Neural cell (in vitro differentiated cells): ENCODE measurements around the gene CRTC1. TPM values are rescaled to one million over a fixed set of nuclear protein-coding genes. Genes with fewer than 3 reads are reported as not detected.

ENCODE experiments used
- H2AFZ ChIP-seq: fragments of 200-600, 300-800 bp; sonication (generic), shearing (Covaris generic); 2 replicates; pipeline ENCODE4 v1.6.0; 2014; ENCODE audit warnings: low read depth, mild to moderate bottlenecking, antibody characterized with exemption, low read length, moderate library complexity
- H3F3A ChIP-seq: fragments of 200-600 bp; shearing (Covaris generic); 2 replicates; pipeline ENCODE4 v1.6.1; 2016; ENCODE audit warnings: mild to moderate bottlenecking, moderate library complexity, mixed read lengths, antibody characterized with exemption, low read length; ENCODE audit not compliant: insufficient read depth, poor library complexity, severe bottlenecking
- H3K27ac ChIP-seq: fragments of 200-600, 300-800 bp; sonication (generic), shearing (Covaris generic); 2 replicates; pipeline ENCODE4 v1.5.1; 2014; ENCODE audit warnings: mild to moderate bottlenecking, low read length, moderate library complexity
- H3K27me3 ChIP-seq: fragments of 300-800, 200-600 bp; sonication (generic), shearing (Covaris generic); 2 replicates; pipeline ENCODE4 v1.6.0; 2014; ENCODE audit warnings: mild to moderate bottlenecking, low read depth, low read length, moderate library complexity; ENCODE audit not compliant: insufficient read depth
- H3K36me3 ChIP-seq: fragments of 300-800, 200-600 bp; sonication (generic), shearing (Covaris generic); 2 replicates; pipeline ENCODE4 v1.5.1; 2014; ENCODE audit warnings: mild to moderate bottlenecking, antibody characterized with exemption, low read length, moderate library complexity; ENCODE audit not compliant: insufficient read depth
- H3K4me2 ChIP-seq: fragments of 300-800, 200-600 bp; sonication (generic), shearing (Covaris generic); 2 replicates; pipeline ENCODE4 v1.6.0; 2014; ENCODE audit warnings: mild to moderate bottlenecking, low read length
- H3K4me3 ChIP-seq: fragments of 300-800, 200-600 bp; sonication (generic), shearing (Covaris generic); 2 replicates; pipeline ENCODE4 v1.5.1; 2014; ENCODE audit warnings: mild to moderate bottlenecking, low read length, moderate library complexity
- H3K79me2 ChIP-seq: fragments of 200-600 bp; shearing (Covaris generic); replicated peaks from 2 replicates; pipeline ENCODE4 v1.6.0; 2014; ENCODE audit warnings: mild to moderate bottlenecking, low read length, moderate library complexity; ENCODE audit not compliant: insufficient read depth
- H3K9ac ChIP-seq: fragments of 300-800, 200-600 bp; sonication (generic), shearing (Covaris generic); 2 replicates; pipeline ENCODE4 v1.6.1; 2016; ENCODE audit warnings: mild to moderate bottlenecking, low read length, mixed read lengths
- H3K9me2 ChIP-seq: fragments of 200-600 bp; shearing (Covaris generic); 2 replicates; pipeline ENCODE4 v1.6.1; 2016; ENCODE audit warnings: mild to moderate bottlenecking, low read length, mixed read lengths; ENCODE audit not compliant: insufficient read depth
- H3K9me3 ChIP-seq: fragments of 200-600, 300-800 bp; sonication (generic), shearing (Covaris generic); 2 replicates; pipeline ENCODE4 v1.6.1; 2016; ENCODE audit warnings: mild to moderate bottlenecking, mixed run types, low read length, moderate library complexity, mixed read lengths
- H4K20me1 ChIP-seq: fragments of 200-600 bp; shearing (Covaris generic); 2 replicates; pipeline ENCODE4 v1.6.1; 2016; ENCODE audit warnings: mild to moderate bottlenecking, mixed run types; ENCODE audit not compliant: insufficient read depth
- EP300 ChIP-seq: fragments of 450-650 bp; conservative IDR thresholded peaks from 2 replicates; pipeline ENCODE4 v1.6.1; 2014; ENCODE audit warnings: antibody characterized with exemption, mild to moderate bottlenecking, moderate library complexity; ENCODE audit not compliant: poor library complexity, severe bottlenecking
- EZH2 ChIP-seq: fragments of 200-600, 300-800 bp; shearing (Covaris generic), sonication (generic); IDR thresholded peaks from 2 replicates; pipeline ENCODE4 v1.6.1; 2014; ENCODE audit warnings: antibody characterized with exemption, low read length, borderline replicate concordance, mild to moderate bottlenecking; ENCODE audit not compliant: insufficient read depth, poor library complexity, severe bottlenecking
- MXI1 ChIP-seq: fragments of 450-650 bp; conservative IDR thresholded peaks from 2 replicates; pipeline ENCODE4 v1.6.1; 2014; ENCODE audit warnings: antibody characterized with exemption, mild to moderate bottlenecking; ENCODE audit not compliant: poor library complexity, severe bottlenecking
- POLR2AphosphoS5 ChIP-seq: IDR thresholded peaks from 2 replicates; pipeline ENCODE4 v1.6.1; 2012
- RAD21 ChIP-seq: fragments of 450-650 bp; conservative IDR thresholded peaks from 2 replicates; pipeline ENCODE4 v1.6.1; 2014; ENCODE audit warnings: antibody characterized with exemption, mild to moderate bottlenecking, moderate library complexity
- SMC3 ChIP-seq: fragments of 450-650 bp; conservative IDR thresholded peaks from 2 replicates; pipeline ENCODE4 v1.6.1; 2014; ENCODE audit warnings: antibody characterized with exemption, mild to moderate bottlenecking, moderate library complexity; ENCODE audit not compliant: poor library complexity
- TAF1 ChIP-seq: IDR thresholded peaks from 2 replicates; pipeline ENCODE4 v1.6.1; 2012; ENCODE audit warnings: low read depth
- polyA plus RNA-seq: library from polyadenylated mRNA; depleted of rRNA; stranded (reverse); fragments of >200 nt; gene quantifications from 2 replicates; pipeline ENCODE4 v1.2.3, GENCODE V29; 2014
- TF ChIP-seq, protein P1 (sequence below): fragments of 450-650 bp; IDR thresholded peaks from 2 replicates; pipeline ENCODE4 v1.5.1; 2014; ENCODE audit warnings: antibody characterized with exemption, mild to moderate bottlenecking, moderate library complexity; ENCODE audit not compliant: poor library complexity, severe bottlenecking
- TF ChIP-seq, protein P2 (sequence below): IDR thresholded peaks from 2 replicates; pipeline ENCODE4 v1.6.1; 2012; ENCODE audit warnings: borderline replicate concordance

Gene CRTC1
- polyA plus RNA-seq, 1 donor from 2014 or later, result 10.4 TPM

DNA sequence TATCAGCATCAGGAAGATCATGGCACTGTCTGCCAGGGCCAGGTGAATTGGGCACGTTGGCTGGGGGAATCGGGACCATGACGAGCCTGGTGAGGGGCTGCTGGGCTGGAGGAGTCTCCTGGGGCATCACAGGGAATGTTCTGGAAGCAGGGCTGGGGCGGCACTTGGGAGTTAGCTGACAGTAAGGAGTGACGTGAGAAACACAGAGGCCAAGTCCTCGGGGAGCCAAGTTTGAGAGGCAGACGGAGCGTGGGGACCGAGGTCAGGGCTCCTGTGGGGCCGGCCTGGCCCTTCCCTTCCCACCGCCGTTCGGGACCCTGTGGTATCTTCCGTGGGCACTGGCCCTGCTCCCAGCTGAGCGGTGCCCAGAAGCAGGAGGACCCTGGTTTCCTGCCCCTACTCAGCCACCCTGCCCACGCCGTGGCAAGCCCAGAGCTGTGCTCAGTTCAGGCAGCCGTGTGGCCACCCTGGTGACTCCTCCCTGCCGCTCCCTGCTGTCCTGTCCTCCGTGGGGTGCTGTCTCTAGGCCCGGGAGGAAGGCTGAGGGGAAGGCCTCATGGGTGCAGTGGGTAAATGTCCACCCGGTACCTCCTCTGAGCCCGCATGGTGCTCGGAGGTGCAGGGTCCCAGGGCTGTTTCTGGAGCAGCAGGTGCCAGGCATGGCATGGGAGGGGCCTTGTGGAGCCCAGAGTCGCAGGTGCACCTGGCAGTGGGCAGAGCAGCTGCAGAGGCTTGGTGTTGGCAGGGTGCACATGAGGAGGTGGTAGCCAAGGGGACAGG lies 25.2 kb downstream of the CRTC1 start:
- Histone ChIP-seq H3K4me3 (no peak overlapping the region), H3K9ac (no peak overlapping the region), H3K36me3 (no peaks in the 10 kb centered on the region), H3K27ac (no peak overlapping the region), H3K9me3 (no peaks in the 10 kb centered on the region), H3K9me2 (no peaks in the 10 kb centered on the region), H3F3A (no peaks in the 10 kb centered on the region), H2AFZ (no peak overlapping the region), H3K27me3 (no peaks in the 10 kb centered on the region), H4K20me1 (no peaks in the 10 kb centered on the region), H3K4me2 (no peak overlapping the region), H3K79me2 (peaks cover 8% of the 10 kb centered on the region)
- TF ChIP-seq EZH2, result no peak
- no peak for TF ChIP-seq EP300
- TF ChIP-seq TAF1, result no peak

- Histone ChIP-seq H3K36me3 (no peaks in the 10 kb centered on the region), H3K4me2 (no peak overlapping the region), H3K9me3 (no peaks in the 10 kb centered on the region), H3K27me3 (no peaks in the 10 kb centered on the region), H3K9me2 (no peaks in the 10 kb centered on the region), H3F3A (no peaks in the 10 kb centered on the region), H3K79me2 (peaks cover 8% of the 10 kb centered on the region), H2AFZ (no peak overlapping the region), H3K4me3 (no peak overlapping the region), H3K9ac (no peak overlapping the region), H4K20me1 (no peaks in the 10 kb centered on the region), H3K27ac (no peak overlapping the region)
- TF ChIP-seq RAD21 (no peak), MXI1 (no peak), EZH2 (no peak), TAF1 (no peak), SMC3 (no peak), EP300 (no peak), POLR2AphosphoS5 (no peak)
- TF ChIP-seq, protein P1, sequence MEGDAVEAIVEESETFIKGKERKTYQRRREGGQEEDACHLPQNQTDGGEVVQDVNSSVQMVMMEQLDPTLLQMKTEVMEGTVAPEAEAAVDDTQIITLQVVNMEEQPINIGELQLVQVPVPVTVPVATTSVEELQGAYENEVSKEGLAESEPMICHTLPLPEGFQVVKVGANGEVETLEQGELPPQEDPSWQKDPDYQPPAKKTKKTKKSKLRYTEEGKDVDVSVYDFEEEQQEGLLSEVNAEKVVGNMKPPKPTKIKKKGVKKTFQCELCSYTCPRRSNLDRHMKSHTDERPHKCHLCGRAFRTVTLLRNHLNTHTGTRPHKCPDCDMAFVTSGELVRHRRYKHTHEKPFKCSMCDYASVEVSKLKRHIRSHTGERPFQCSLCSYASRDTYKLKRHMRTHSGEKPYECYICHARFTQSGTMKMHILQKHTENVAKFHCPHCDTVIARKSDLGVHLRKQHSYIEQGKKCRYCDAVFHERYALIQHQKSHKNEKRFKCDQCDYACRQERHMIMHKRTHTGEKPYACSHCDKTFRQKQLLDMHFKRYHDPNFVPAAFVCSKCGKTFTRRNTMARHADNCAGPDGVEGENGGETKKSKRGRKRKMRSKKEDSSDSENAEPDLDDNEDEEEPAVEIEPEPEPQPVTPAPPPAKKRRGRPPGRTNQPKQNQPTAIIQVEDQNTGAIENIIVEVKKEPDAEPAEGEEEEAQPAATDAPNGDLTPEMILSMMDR, result no peak
- TF ChIP-seq, protein P2, sequence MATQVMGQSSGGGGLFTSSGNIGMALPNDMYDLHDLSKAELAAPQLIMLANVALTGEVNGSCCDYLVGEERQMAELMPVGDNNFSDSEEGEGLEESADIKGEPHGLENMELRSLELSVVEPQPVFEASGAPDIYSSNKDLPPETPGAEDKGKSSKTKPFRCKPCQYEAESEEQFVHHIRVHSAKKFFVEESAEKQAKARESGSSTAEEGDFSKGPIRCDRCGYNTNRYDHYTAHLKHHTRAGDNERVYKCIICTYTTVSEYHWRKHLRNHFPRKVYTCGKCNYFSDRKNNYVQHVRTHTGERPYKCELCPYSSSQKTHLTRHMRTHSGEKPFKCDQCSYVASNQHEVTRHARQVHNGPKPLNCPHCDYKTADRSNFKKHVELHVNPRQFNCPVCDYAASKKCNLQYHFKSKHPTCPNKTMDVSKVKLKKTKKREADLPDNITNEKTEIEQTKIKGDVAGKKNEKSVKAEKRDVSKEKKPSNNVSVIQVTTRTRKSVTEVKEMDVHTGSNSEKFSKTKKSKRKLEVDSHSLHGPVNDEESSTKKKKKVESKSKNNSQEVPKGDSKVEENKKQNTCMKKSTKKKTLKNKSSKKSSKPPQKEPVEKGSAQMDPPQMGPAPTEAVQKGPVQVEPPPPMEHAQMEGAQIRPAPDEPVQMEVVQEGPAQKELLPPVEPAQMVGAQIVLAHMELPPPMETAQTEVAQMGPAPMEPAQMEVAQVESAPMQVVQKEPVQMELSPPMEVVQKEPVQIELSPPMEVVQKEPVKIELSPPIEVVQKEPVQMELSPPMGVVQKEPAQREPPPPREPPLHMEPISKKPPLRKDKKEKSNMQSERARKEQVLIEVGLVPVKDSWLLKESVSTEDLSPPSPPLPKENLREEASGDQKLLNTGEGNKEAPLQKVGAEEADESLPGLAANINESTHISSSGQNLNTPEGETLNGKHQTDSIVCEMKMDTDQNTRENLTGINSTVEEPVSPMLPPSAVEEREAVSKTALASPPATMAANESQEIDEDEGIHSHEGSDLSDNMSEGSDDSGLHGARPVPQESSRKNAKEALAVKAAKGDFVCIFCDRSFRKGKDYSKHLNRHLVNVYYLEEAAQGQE, result no peak
Measured at GRCh38 chr19:18709546-18709945, 26.1 kb downstream of the CRTC1 start.
